Omental fat pad (tissue), 4 donors: ENCODE results near the gene PMEPA1. TPM values are rescaled to one million over a fixed set of nuclear protein-coding genes. Genes with fewer than 3 reads are reported as not detected.
A peak's percentile ranks its signal among the peaks of the same experiment; 100 is the strongest.

Experiments used
- ATAC-seq: fragments of 150-250 bp; one replicate; pipeline ENCODE4 v1.9.1; 2016; ENCODE audit warnings: mild to moderate bottlenecking, moderate library complexity; ENCODE audit not compliant: low FRiP score
- DNase-seq: peaks from one replicate; pipeline ENCODE4 v3.0.0-alpha.2; 2019; ENCODE audit warnings: low spot score
- total RNA-seq, 4 donors: library from RNA; depleted of rRNA; stranded (reverse); fragments of >200 nt; gene quantifications; one replicate each; pipeline ENCODE4 v1.1.0, GENCODE V29; 2016
- TF ChIP-seq, protein P1 (sequence below), 3 donors: fragments of 450-650 bp; IDR thresholded peaks; one replicate each; pipeline ENCODE4 v1.5.1; 2016 to 2017; ENCODE audit warnings: antibody characterized with exemption in 3 of 3, mild to moderate bottlenecking in 3 of 3, moderate library complexity in 2 of 3

Gene PMEPA1
- total RNA-seq, 4 donors from 2014 or later = 10.4 to 42.7 (median 18.9) TPM

DNA sequence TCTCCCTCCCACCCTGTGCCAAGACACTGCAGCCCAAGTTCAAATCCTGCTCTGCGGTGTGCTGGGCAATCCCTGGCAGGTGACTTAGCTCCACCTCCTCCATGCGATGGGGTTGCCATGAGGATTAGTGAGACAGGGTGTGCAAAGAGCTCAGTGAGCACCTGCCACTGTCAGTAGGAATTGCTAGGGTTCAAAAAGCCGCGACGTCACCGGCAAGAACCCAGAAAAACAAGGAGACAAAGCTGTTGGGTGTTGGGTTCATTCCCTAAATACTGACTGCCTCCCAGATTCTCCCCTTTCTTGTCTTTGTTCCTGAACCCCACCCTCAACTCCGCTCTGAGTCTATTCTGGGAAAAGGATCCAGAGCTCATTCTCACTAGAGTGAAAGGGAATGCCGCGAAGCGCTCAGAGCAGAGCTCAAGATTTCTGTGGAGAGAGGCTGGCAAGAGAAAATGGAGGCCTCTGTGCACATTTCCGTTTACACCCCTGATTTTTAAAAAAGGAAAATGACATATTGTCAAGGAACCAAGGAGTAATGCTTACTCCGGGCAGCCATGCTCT lies 13.3 kb downstream of the PMEPA1 start:
- no peak for DNase-seq
- no peak for ATAC-seq

GRCh38 chr20:57695940-57696339 lies 13.9 kb downstream of the PMEPA1 start:
- TF ChIP-seq, protein P1, sequence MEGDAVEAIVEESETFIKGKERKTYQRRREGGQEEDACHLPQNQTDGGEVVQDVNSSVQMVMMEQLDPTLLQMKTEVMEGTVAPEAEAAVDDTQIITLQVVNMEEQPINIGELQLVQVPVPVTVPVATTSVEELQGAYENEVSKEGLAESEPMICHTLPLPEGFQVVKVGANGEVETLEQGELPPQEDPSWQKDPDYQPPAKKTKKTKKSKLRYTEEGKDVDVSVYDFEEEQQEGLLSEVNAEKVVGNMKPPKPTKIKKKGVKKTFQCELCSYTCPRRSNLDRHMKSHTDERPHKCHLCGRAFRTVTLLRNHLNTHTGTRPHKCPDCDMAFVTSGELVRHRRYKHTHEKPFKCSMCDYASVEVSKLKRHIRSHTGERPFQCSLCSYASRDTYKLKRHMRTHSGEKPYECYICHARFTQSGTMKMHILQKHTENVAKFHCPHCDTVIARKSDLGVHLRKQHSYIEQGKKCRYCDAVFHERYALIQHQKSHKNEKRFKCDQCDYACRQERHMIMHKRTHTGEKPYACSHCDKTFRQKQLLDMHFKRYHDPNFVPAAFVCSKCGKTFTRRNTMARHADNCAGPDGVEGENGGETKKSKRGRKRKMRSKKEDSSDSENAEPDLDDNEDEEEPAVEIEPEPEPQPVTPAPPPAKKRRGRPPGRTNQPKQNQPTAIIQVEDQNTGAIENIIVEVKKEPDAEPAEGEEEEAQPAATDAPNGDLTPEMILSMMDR (IDR thresholded peaks at IDR 0.05) = no peak

More for the DNA sequence above, 13.3 kb downstream of the PMEPA1 start:
- TF ChIP-seq, protein P1 (IDR thresholded peaks at IDR 0.05) = no peak

DNA sequence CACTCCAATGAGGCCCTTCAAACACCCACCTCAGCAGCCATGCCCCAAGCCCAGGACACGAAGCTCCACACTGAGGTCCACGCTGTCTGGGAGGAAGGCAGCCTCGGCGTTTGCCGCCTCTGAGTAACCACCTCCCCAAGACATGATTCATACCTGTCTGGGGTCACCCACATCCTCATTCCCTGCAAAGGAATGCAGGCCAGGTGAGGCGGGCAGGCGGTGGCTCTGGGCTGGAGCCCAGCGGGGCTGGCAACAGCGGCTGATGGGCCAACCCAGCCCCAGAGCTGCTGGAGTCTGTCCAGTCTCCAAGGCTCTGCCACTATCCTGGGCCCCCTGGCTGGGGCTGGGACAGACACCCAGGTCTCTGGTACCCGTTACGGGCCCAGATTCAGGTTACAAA lies 14.8 kb downstream of the PMEPA1 start:
- DNase-seq (no peak), ATAC-seq (no peak)
- TF ChIP-seq, protein P1 (IDR thresholded peaks at IDR 0.05) = no peak

More at GRCh38 chr20:57695940-57696339, 13.9 kb downstream of the PMEPA1 start:
- ATAC-seq (no peak), DNase-seq (no peak)

DNA sequence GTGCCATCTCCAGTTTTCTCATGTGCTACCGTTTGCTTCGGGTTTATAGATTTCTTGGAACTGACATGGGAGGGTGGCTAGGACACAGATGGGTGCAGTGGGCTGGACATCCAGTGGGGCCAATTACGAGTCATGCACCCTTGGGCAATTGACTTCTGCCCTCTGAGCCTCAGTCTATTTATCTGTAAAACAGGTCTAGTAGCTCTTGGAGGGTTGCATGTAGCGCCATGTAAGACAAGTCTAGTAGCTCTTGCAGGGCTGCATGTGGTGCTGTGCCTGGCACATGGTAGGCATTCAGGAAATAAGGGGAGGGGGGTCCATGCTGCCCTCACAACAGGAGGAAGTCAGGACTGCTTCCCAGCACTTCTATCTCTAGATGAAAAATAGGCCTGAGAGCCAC lies 15.3 kb downstream of the PMEPA1 start:
- TF ChIP-seq, protein P1 (IDR thresholded peaks at IDR 0.05) = no peak
- DNase-seq (no peak), ATAC-seq (no peak)

DNA sequence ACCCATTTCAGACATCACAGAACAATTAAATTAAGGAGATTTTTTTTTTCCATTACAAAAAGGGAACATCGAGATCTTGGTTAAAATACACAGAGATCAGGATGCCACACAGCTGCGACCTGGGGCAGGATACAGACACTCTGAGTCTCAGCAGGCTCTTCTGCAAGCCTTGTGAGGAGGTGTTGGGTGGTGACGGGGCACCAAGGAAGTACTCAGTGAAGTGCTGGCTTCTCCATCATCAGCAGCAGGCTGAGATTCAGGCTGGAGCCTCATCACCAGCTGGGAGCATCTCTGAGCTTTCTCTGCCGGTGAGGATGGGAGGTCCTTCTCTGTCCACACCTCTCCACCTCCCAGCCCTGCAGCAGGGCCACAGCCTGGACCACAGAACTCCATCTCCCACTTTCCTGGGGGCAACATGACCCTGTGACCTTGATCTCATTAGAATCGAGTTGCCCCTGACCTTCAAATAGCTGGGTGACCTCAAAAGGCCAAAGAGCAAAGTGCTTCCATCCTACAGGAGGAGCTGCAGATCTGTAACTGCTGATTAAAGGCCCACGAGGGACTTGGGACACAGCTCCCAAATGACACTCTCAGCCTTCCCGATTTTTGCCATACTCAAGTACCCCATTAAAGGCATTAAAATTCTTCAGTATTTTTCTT lies 16.0 kb downstream of the PMEPA1 start:
- DNase-seq (no peak), ATAC-seq (no peak)
- TF ChIP-seq, protein P1 (IDR thresholded peaks at IDR 0.05) = no peak

DNA sequence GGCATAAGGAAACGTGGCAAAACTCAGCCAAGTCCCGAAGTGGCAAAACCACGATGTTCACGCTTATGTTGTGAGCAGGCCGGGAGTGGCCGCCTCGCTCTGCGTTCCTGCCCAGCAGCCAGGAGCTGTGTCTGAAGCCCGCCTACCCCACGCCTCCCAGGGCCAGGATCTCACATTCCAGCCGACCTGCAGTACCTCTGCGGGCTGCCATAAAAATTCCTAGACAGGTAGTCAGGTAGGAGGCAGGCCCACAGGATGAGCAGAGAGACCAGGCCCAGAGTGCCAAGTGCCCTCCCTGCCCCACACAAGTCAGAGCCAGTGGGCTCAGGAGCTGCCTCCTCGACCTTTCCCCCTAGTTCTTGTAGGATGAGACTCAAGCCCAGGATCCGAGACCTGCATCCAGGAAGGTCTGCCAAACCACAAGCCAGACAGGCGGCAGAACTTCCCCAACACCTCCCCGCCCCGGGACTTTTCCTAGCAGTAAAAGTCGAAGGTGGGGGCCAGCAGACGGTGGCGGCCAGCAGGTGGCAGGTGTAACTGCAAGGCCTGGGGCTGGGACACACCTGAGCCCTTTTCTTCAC lies 16.7 kb downstream of the PMEPA1 start:
- DNase-seq (no peak), ATAC-seq (peak; percentile 45)
- TF ChIP-seq, protein P1 (IDR thresholded peaks at IDR 0.05) = no peak

GRCh38 chr20:57692393-57692792 lies 17.4 kb downstream of the PMEPA1 start:
- DNase-seq (no peak), ATAC-seq (no peak)
- TF ChIP-seq, protein P1 (IDR thresholded peaks at IDR 0.05) = no peak
